Spinal cord (tissue), 10 donors: ENCODE data around the gene DIPK2A. TPM values are rescaled to one million over a fixed set of nuclear protein-coding genes. Genes with fewer than 3 reads are reported as not detected.

Experiments used
- DNase-seq, 6 donors: peaks; one replicate each; pipeline versions ENCODE4 v3.0.0 to v3.0.0-alpha.2; 2013 to 2015; ENCODE audit warnings: low spot score in 6 of 6, low read depth in 4 of 6
- H3K27ac ChIP-seq: one replicate; pipeline ENCODE4 v1.5.1; 2013; ENCODE audit warnings: low read depth, low read length, control low read depth
- H3K27me3 ChIP-seq: one replicate; pipeline ENCODE4 v1.6.1; 2013; ENCODE audit warnings: low read length; ENCODE audit not compliant: control insufficient read depth, insufficient read depth
- H3K36me3 ChIP-seq: one replicate; pipeline ENCODE4 v1.6.1; 2013; ENCODE audit warnings: low read length; ENCODE audit not compliant: control insufficient read depth, insufficient read depth
- H3K4me1 ChIP-seq: one replicate; pipeline ENCODE4 v1.6.1; 2013; ENCODE audit warnings: low read length; ENCODE audit not compliant: control insufficient read depth, insufficient read depth
- H3K4me3 ChIP-seq: one replicate; pipeline ENCODE4 v1.5.1; 2013; ENCODE audit warnings: low read depth, low read length, control low read depth
- H3K9me3 ChIP-seq: one replicate; pipeline ENCODE4 v1.6.1; 2013; ENCODE audit warnings: low read length; ENCODE audit not compliant: control insufficient read depth, insufficient read depth
- WGBS: methylation state at CpG from one replicate; pipeline ENCODE4 v1.1.5; 2013; ENCODE audit warnings: missing lambda C conversion rate; ENCODE audit not compliant: insufficient coverage; 5-methylcytosine and 5-hydroxymethylcytosine counted together
- polyA plus RNA-seq, 2 donors: library from polyadenylated mRNA; unstranded; fragments of 120-200 nt; gene quantifications; one replicate each; pipeline ENCODE4 v1.2.1, GENCODE V29; 2013; ENCODE audit not compliant: insufficient read length in 2 of 2
- total RNA-seq, 2 donors: library from RNA; depleted of rRNA in 1 of 2; stranded (reverse); fragments of 120-200 nt in 1 of 2; fragments of >200 nt in 1 of 2; gene quantifications; one replicate each; pipeline versions ENCODE4 v1.2.3 to v1.2.4, GENCODE V29; 2013 to 2014
- donor health status: healthy.

The DIPK2A gene
- total and polyA plus RNA-seq, 4 donors: 17.2 to 50.2 (median 29.1) TPM

DNA sequence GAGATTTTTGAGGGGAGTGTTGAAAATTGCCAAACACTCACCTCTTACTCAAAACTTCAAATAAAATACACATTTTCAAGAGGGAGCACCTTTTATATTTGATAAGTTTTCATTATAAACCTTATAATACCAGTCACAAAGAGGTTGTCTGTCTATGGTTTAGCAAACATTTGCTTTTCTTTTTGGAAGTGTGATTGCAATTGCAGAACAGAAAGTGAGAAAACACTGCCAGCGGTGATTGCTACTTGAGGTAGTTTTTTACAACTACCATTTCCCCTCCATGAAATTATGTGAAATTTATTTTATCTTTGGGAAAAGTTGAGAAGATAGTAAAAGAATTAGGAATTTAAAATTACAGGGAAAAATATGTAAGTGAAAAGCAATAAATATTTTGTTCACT, 20.1 kb downstream of the DIPK2A start:
- no peak overlapping the region for H3K27ac ChIP-seq
- no peaks in the 10 kb centered on the region for H3K4me1 ChIP-seq
- H3K27me3 ChIP-seq: no peaks in the 10 kb centered on the region
- DNase-seq: no peak
- H3K36me3 ChIP-seq: peaks cover 2% of the 10 kb centered on the region
- H3K4me3 ChIP-seq: no peak overlapping the region
- no peaks in the 10 kb centered on the region for H3K9me3 ChIP-seq
- WGBS: no CpG with 5 or more reads among the region's 1 CpG

DNA sequence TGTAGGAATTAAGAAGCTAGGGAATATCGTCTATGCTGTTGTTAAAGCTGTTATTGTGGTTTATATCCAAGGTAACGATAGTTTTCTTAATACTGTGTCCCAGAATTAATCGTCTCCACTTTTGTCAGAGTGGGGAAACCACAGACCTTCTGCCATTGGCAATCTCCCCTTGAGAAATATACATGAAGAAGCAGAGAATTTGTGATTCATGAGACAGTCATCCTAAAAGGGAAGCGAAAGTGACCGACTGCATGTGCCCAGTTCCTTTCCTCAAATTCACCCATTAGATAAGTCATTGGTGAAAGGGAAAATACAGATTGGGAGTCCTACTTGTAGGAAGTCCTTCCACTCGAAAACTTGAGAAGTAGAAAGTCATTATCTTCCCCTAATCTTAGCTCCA, 26.6 kb downstream of the DIPK2A start:
- no peaks in the 10 kb centered on the region for H3K4me1 ChIP-seq
- no peaks in the 10 kb centered on the region for H3K27me3 ChIP-seq
- DNase-seq: no peak
- H3K36me3 ChIP-seq: no peaks in the 10 kb centered on the region
- no peaks in the 10 kb centered on the region for H3K9me3 ChIP-seq
- no peak overlapping the region for H3K4me3 ChIP-seq
- H3K27ac ChIP-seq: no peak overlapping the region
- WGBS: no CpG with 5 or more reads among the region's 6 CpGs

DNA sequence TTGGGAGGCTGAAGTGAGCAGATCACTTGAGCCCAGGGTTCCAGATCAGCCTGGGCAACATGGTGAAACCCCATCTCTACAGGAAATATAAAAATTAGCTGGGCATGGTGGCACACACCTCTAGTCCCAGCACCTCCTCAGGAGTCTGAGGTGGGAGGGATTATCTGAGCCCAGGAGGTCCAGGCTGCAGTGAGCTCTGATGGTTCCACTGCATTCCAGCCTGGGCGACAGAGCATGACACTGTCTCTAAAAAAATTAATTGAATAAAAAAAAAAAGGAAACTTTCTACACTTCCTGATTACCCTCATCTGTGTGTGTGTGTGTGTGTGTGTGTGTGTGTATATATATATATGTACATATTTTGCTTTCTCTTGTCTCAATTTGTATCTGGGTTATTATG, 31.4 kb downstream of the DIPK2A start:
- no peak for DNase-seq
- no peaks in the 10 kb centered on the region for H3K36me3 ChIP-seq
- no peak overlapping the region for H3K4me3 ChIP-seq
- no peak overlapping the region for H3K27ac ChIP-seq
- no peaks in the 10 kb centered on the region for H3K9me3 ChIP-seq
- H3K4me1 ChIP-seq: no peaks in the 10 kb centered on the region
- WGBS: no CpG with 5 or more reads among the region's 1 CpG
- H3K27me3 ChIP-seq: no peaks in the 10 kb centered on the region

DNA sequence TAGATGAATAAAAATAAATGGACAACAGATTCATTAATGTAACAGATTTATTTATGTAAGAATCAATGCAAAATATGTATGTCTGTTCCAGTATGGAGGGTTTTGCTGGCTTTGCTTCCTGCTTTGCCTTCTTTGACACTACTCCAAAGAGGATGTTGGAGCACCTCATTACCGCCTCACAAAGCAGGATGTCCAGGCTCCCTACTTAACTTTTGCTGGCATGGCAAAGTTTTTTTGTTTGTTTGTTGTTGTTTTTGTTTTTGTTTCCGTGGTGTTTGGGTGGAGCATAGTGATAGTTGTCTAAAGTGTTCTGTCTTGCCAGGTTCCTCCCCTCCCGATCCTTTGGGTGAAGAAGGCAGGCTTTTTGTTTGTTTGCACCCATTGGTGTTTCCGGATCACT, 38.7 kb downstream of the DIPK2A start:
- Histone ChIP-seq H3K27ac (no peak overlapping the region), H3K4me3 (no peak overlapping the region), H3K27me3 (no peaks in the 10 kb centered on the region), H3K36me3 (no peaks in the 10 kb centered on the region), H3K4me1 (no peaks in the 10 kb centered on the region), H3K9me3 (no peaks in the 10 kb centered on the region)
- no CpG with 5 or more reads among the region's 4 CpGs for WGBS
- DNase-seq: no peak

- Histone ChIP-seq H3K36me3 (no peaks in the 10 kb centered on the region), H3K9me3 (no peaks in the 10 kb centered on the region), H3K27me3 (no peaks in the 10 kb centered on the region), H3K27ac (no peak overlapping the region), H3K4me1 (no peaks in the 10 kb centered on the region), H3K4me3 (no peak overlapping the region)
- DNase-seq: no peak
- no CpG with 5 or more reads among the region's 3 CpGs for WGBS
Measured at GRCh38 chr3:144011251-144011799, 39.7 kb downstream of the DIPK2A start.

- Histone ChIP-seq H3K4me1 (no peaks in the 10 kb centered on the region), H3K27ac (no peak overlapping the region), H3K36me3 (no peaks in the 10 kb centered on the region), H3K27me3 (no peaks in the 10 kb centered on the region), H3K4me3 (no peak overlapping the region), H3K9me3 (no peaks in the 10 kb centered on the region)
- WGBS: no CpG with 5 or more reads among the region's 3 CpGs
- no peak for DNase-seq
Measured at GRCh38 chr3:144015133-144015532, 43.5 kb downstream of the DIPK2A start.

GRCh38 chr3:144018776-144019175, 47.2 kb downstream of the DIPK2A start:
- Histone ChIP-seq H3K27me3 (no peaks in the 10 kb centered on the region), H3K27ac (no peak overlapping the region), H3K4me3 (no peak overlapping the region), H3K9me3 (no peaks in the 10 kb centered on the region), H3K36me3 (no peaks in the 10 kb centered on the region), H3K4me1 (no peaks in the 10 kb centered on the region)
- DNase-seq: no peak
- WGBS: 100% methylated on average over 1 of the region's 1 CpG

Other genes with a start within 250 kb of the DIPK2A start
- gene SLC9A9, start 123.4 kb upstream of the DIPK2A start, total RNA-seq: 10 to 100 TPM; 22.0 to 39.7 TPM
- gene SLC9A9, start 123.4 kb upstream of the DIPK2A start, polyA plus RNA-seq: 10 to 100 TPM; 12.0 to 16.2 TPM